CD4-positive, alpha-beta T cell (primary cell): ENCODE data around the gene AKR1C2. TPM values are rescaled to one million over a fixed set of nuclear protein-coding genes. Genes with fewer than 3 reads are reported as not detected.
"Not testable (repeated sequence)": the region's sequence is repeated elsewhere in the genome, so short reads cannot be mapped to it uniquely, and the experiment has no call there.

Experiments
- ATAC-seq: fragments of 200-7000 bp; cut with Tn5 transposase; one replicate; pipeline ENCODE4 v1.10.0; 2022; ENCODE audit warnings: mild to moderate bottlenecking; ENCODE audit not compliant: poor library complexity
- CTCF ChIA-PET: fragments of 350-600 bp; sonication (Branson Sonifier 250); formaldehyde crosslinking; loops from one replicate; lab custom pipeline; 2021; ENCODE audit warnings: antibody characterized with exemption, inconsistent platforms; lab: Charles Lee
- POLR2A ChIA-PET: fragments of 350-600 bp; sonication (Branson Sonifier 250); formaldehyde crosslinking; loops from one replicate; lab custom pipeline; 2021; ENCODE audit warnings: antibody characterized with exemption, inconsistent platforms; lab: Charles Lee
- DNase-seq, 14 experiments: peaks; one replicate each; pipeline ENCODE4 v3.0.0-alpha.2; 2013 to 2020; ENCODE audit warnings: mixed read lengths in 2 of 14
- H3K27ac ChIP-seq, 2 donors: one replicate each; pipeline versions ENCODE4 v1.5.1 to v1.7.0; 2013; ENCODE audit warnings: low read length in 2 of 2, low read depth in 1 of 2, mild to moderate bottlenecking in 1 of 2
- H3K27me3 ChIP-seq, 2 experiments: 1 replicate in 1 of 2; 2 replicates in 1 of 2; pipeline versions ENCODE4 v1.6.1 to v1.7.0; 2013; ENCODE audit warnings: low read length in 2 of 2, control low read depth in 1 of 2, mild to moderate bottlenecking in 1 of 2, moderate library complexity in 1 of 2; ENCODE audit not compliant: insufficient read depth in 2 of 2, control insufficient read depth in 1 of 2
- H3K36me3 ChIP-seq: one replicate; pipeline ENCODE4 v1.6.1; 2013; ENCODE audit warnings: low read length, control low read depth; ENCODE audit not compliant: insufficient read depth
- H3K4me1 ChIP-seq: one replicate; pipeline ENCODE4 v1.6.1; 2013; ENCODE audit warnings: low read length, control low read depth; ENCODE audit not compliant: insufficient read depth
- H3K4me3 ChIP-seq: one replicate; pipeline ENCODE4 v1.5.1; 2013; ENCODE audit warnings: mild to moderate bottlenecking, low read length, moderate library complexity
- H3K9me3 ChIP-seq, 2 experiments: 1 replicate in 1 of 2; 2 replicates in 1 of 2; pipeline versions ENCODE4 v1.6.1 to v1.7.0; 2013; ENCODE audit warnings: low read length in 2 of 2, mild to moderate bottlenecking in 2 of 2, control low read depth in 1 of 2, moderate library complexity in 1 of 2; ENCODE audit not compliant: control insufficient read depth in 1 of 2, insufficient read depth in 1 of 2
- H3K27ac Mint-ChIP-seq: one replicate; pipeline ENCODE4 v1.8.0; 2020; ENCODE audit warnings: mixed read lengths
- H3K27me3 Mint-ChIP-seq: one replicate; pipeline ENCODE4 v1.8.0; 2021; ENCODE audit warnings: mixed read lengths
- H3K36me3 Mint-ChIP-seq: one replicate; pipeline ENCODE4 v1.8.0; 2021; ENCODE audit warnings: low read depth, mixed read lengths
- H3K4me1 Mint-ChIP-seq: one replicate; pipeline ENCODE4 v1.8.0; 2021; ENCODE audit warnings: low read depth, mixed read lengths
- H3K4me3 Mint-ChIP-seq: one replicate; pipeline ENCODE4 v1.8.0; 2020; ENCODE audit warnings: mild to moderate bottlenecking, mixed read lengths
- H3K9me3 Mint-ChIP-seq: one replicate; pipeline ENCODE4 v1.8.0; 2020; ENCODE audit warnings: mixed read lengths
- CTCF ChIP-seq: fragments of 200-600 bp; IDR thresholded peaks from one replicate; pipeline ENCODE4 v1.8.0; 2022; ENCODE audit warnings: antibody characterized with exemption, mild to moderate bottlenecking
- intact Hi-C, 2 experiments: fragments of 100-400 bp; cut with DNase I in 1 of 2; cut with micrococcal nuclease in 1 of 2; formaldehyde crosslinking; loops; one replicate each; pipeline versions ENCODE4 v1.15.1 to v1.9.0; 2023 to 2025; cut with DNase I, micrococcal nuclease
- total RNA-seq, 174 experiments: library from RNA in 2 of 174; stranded (reverse) in 2 of 174; gene quantifications; one replicate each; pipeline ENCODE4 v1.2.3 and lab custom pipeline; 2021 to 2026

AKR1C2 gene
- total RNA-seq, 2 experiments from 2014 or later = 0.41 TPM; not detected in 1

GRCh38 chr10:5033061-5033778 lies 29.6 kb upstream of the AKR1C2 start:
- POLR2A ChIA-PET = no interaction called here
- intact Hi-C loops = no loop called here

GRCh38 chr10:5032444-5032843 lies 28.8 kb upstream of the AKR1C2 start:
- H3K4me1 ChIP-seq, ATAC-seq, H3K36me3 ChIP-seq, H3K36me3 Mint-ChIP-seq, H3K4me1 Mint-ChIP-seq, H3K4me3 ChIP-seq, H3K27ac ChIP-seq, H3K27ac Mint-ChIP-seq, DNase-seq, H3K27me3 ChIP-seq, intact Hi-C loops, H3K4me3 Mint-ChIP-seq, POLR2A ChIA-PET, CTCF ChIA-PET: not testable (repeated sequence)
- Mint-ChIP-seq H3K9me3 (peaks cover 17% of the 10 kb centered on the region), H3K27me3 (peaks cover 11% of the 10 kb centered on the region)
- peaks cover 23 to 26% of the 10 kb centered on the region in 2 experiments for H3K9me3 ChIP-seq

More at GRCh38 chr10:5033061-5033778, 29.6 kb upstream of the AKR1C2 start:
- CTCF ChIA-PET = no interaction called here
- H3K27me3 Mint-ChIP-seq = peaks cover 10% of the 10 kb centered on the region
- H3K4me3 Mint-ChIP-seq = no peak overlapping the region
- Histone ChIP-seq H3K9me3 (peaks cover 23 to 26% of the 10 kb centered on the region in 2 experiments), H3K36me3 (no peaks in the 10 kb centered on the region), H3K4me3 (no peak overlapping the region), H3K4me1 (no peaks in the 10 kb centered on the region), H3K27ac (no peak overlapping the region), H3K27me3 (peaks cover 2 to 3% of the 10 kb centered on the region in 2 experiments)
- no peaks in the 10 kb centered on the region for H3K4me1 Mint-ChIP-seq
- no peak overlapping the region for H3K27ac Mint-ChIP-seq
- ATAC-seq (no peak), DNase-seq (no peak)
- peaks cover 5% of the 10 kb centered on the region for H3K36me3 Mint-ChIP-seq
- no peak for TF ChIP-seq CTCF
- H3K9me3 Mint-ChIP-seq = peaks cover 17% of the 10 kb centered on the region

GRCh38 chr10:5031588-5031987 lies 27.9 kb upstream of the AKR1C2 start:
- H3K4me3 ChIP-seq, H3K4me1 Mint-ChIP-seq, H3K27ac ChIP-seq, CTCF ChIA-PET, ATAC-seq, H3K4me3 Mint-ChIP-seq, H3K27ac Mint-ChIP-seq, H3K36me3 ChIP-seq, POLR2A ChIA-PET, H3K4me1 ChIP-seq, intact Hi-C loops, DNase-seq, H3K27me3 ChIP-seq, H3K36me3 Mint-ChIP-seq: not testable (repeated sequence)
- Mint-ChIP-seq H3K9me3 (peaks cover 17% of the 10 kb centered on the region), H3K27me3 (peaks cover 11% of the 10 kb centered on the region)
- H3K9me3 ChIP-seq = peaks cover 23 to 26% of the 10 kb centered on the region in 2 experiments

GRCh38 chr10:5030989-5031388 lies 27.3 kb upstream of the AKR1C2 start:
- CTCF ChIA-PET = no interaction called here
- no peak overlapping the region for H3K27ac ChIP-seq
- no peak overlapping the region for H3K4me3 Mint-ChIP-seq
- H3K4me1 ChIP-seq = no peaks in the 10 kb centered on the region
- peaks cover 17% of the 10 kb centered on the region for H3K27me3 Mint-ChIP-seq
- peaks cover 17% of the 10 kb centered on the region for H3K9me3 Mint-ChIP-seq
- ATAC-seq (no peak), DNase-seq (no peak)
- peaks cover 5% of the 10 kb centered on the region for H3K36me3 Mint-ChIP-seq
- POLR2A ChIA-PET = no interaction called here
- H3K9me3 ChIP-seq = peaks cover 23 to 26% of the 10 kb centered on the region in 2 experiments
- no peak overlapping the region for H3K27ac Mint-ChIP-seq
- H3K36me3 ChIP-seq = no peaks in the 10 kb centered on the region
- H3K4me3 ChIP-seq = no peak overlapping the region
- TF ChIP-seq CTCF = no peak
- no peaks in the 10 kb centered on the region for H3K4me1 Mint-ChIP-seq
- H3K27me3 ChIP-seq = peaks cover 0 to 2% of the 10 kb centered on the region in 2 experiments
- intact Hi-C loops = no loop called here

- POLR2A ChIA-PET, H3K4me3 ChIP-seq, H3K36me3 ChIP-seq, H3K9me3 Mint-ChIP-seq, H3K36me3 Mint-ChIP-seq, H3K4me3 Mint-ChIP-seq, H3K9me3 ChIP-seq, intact Hi-C loops, H3K27ac Mint-ChIP-seq, ATAC-seq, H3K27ac ChIP-seq, CTCF ChIA-PET, H3K4me1 Mint-ChIP-seq, H3K27me3 ChIP-seq, H3K4me1 ChIP-seq: not testable (repeated sequence)
- peak in 2 of 14 experiments; percentile 4 to 19 for DNase-seq
- H3K27me3 Mint-ChIP-seq = peaks cover 14% of the 10 kb centered on the region
Measured at GRCh38 chr10:5025461-5025881, 21.8 kb upstream of the AKR1C2 start.
